DMS153 treated with DMSO at 0.1 percent for 48 hours (cell line): Measurements from ENCODE around the gene MRPS25.
A peak's percentile ranks its signal among the peaks of the same experiment; 100 is the strongest.

Experiments
- DNase-seq: peaks from one replicate; lab custom pipeline; 2025; ENCODE audit not compliant: unreplicated experiment; lab: John Stamatoyannopoulos, UW

Gene MRPS25

DNA sequence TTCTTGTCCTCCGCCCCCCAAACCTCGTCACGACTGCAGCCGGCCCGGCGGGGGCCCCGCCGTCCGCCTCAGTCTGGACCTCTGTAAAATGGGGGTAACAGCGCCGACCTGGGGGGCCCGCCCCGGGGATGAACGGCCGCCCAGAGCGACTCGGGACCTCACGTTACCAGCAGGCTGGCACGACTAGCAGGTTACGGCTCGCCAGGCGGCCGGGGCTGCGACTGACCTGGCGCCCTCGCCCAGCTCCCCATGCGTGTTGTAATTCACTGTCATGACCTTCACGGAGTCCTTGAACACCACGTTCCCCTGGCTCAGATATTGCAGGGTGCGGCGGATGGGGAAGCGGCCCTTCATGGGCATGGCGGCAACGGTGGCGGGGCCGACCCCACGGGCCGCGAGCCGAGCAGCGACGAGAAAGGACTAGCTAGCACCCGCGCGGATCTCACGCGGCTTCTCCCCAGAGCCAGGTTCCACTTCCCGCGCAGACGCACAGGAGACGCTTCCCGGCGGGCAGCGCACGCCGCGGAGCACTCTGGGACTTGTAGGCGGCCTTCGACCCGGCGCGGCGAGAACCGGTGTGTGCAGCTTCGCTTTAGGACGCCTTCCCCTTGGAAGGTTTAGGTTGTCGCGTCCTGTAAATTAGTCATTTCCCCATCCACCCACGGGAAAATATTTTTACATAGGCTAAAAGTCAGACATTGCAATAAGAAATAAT lies at the start of gene MRPS25:
TSS of gene MRPS25 (minus strand) at position 481 of the 715 bp plus-strand sequence. CDS start at position 360, 121 bp downstream.
- peak; percentile 27 for DNase-seq

DNA sequence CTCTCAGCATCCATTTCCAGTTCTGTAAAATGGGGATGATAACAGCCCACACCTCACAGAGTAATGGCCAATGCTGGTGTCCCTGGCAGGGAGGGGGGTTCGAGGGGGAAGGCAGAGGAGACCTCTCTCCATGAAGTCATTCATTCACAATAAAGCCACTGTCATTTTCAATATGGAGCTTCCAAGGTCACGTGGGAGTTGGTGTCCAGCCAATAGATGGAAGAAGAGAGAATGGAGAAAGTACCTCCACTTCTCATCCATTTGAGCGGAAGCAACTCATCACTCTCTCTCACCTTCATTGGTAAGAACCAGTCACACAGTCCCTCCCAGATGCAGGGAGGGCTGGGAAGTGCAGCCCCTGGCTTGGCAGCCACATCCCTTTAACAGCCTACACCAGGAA lies 48.8 kb upstream of the MRPS25 start:
- DNase-seq, result no peak

DNA sequence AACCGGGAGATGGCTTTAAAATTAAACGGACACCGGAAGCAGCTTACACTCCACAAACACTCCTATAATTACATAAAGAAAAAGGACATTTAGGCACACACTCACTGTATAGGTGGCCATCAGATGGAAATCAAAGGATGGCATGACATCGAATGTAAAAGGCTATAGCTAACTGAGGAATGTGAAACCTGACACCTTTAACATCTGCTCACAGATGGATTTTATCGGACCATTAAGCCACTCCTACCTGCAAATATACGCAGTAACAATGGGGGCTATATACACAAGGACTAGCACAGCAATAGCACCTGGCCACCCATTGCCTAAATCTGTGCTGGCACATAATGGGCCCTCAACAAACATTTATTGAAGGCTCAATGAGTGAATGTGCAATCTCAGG lies 48.4 kb upstream of the MRPS25 start:
- peak; percentile 24 for DNase-seq

DNA sequence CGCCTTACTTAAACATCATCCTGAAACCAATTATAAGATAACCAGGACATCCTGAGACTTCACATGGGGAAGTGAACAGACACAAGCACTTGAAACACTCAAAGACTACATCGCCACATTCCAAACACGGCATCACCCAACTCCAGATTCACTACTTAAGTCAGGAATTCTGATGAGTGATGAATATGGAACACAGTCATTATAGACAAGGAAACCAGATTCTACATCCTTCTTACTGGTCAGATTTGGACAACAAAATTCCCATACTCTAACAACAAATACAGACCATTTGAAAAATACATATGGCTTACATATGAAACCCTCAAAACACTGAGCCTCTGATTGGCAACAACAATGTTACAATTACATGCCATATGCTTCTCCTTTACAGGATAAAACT lies 46.9 kb upstream of the MRPS25 start:
- DNase-seq, result no peak

DNA sequence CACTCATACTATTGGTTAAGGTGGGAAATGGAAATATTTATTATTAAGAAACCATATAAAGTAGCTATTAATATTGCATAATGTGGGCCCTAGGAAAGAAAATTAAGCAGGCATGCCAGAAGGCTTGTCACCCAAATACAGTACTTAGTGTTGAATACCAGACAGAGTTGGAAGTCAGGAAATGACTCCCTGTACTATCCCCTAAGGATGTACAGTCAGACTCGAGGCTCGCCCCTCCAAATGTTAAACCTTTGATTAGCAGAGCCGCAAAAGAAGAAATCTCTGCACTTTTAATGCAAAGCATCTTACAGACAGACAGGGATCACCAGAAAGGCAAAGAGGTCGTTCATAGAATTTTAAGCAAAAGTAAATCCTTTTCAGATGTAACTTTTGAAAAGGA lies 45.1 kb upstream of the MRPS25 start:
- DNase-seq, result no peak

DNA sequence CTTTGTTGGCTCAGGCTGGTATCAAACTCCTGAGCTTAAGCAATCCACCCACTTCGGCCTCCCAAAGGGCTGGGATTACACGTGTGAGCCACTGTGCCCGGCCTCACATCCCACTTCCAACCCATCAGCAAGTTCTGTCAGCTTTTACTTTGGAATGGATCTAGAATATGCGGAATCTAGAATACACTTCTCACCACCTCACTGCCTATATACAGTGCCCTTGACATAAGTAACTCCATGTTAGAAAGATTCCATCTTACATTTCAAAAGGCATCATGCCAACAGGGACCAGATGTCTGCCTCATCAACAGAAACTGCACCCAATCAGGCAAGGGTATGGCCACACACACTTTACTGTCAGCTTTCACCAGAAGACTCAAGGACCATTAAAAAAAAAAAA lies 43.8 kb upstream of the MRPS25 start:
- no peak for DNase-seq

DNA sequence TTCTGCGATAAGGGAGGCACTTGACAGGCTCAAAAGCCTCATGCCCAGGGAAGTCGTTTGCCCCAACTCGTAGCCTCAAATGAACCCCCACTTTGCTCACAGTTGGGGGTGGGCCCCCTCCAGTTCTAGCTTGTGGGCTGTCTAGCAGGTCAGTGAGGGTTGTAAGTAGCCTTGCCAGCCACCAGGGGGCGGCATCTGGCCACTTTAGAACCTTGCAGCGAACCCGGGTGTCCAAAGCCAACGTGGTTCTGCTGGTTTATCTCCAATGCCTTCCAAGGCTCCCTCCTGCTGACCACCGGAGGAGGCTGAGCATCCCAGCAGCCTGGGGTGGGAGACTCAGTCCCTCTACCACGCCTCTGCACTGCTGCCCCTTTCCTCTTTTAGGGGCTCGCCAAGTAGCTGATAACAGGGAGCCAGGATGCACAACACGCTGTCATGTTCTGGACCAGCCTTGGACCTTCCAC lies 43.0 kb upstream of the MRPS25 start:
- peak; percentile 8 for DNase-seq

DNA sequence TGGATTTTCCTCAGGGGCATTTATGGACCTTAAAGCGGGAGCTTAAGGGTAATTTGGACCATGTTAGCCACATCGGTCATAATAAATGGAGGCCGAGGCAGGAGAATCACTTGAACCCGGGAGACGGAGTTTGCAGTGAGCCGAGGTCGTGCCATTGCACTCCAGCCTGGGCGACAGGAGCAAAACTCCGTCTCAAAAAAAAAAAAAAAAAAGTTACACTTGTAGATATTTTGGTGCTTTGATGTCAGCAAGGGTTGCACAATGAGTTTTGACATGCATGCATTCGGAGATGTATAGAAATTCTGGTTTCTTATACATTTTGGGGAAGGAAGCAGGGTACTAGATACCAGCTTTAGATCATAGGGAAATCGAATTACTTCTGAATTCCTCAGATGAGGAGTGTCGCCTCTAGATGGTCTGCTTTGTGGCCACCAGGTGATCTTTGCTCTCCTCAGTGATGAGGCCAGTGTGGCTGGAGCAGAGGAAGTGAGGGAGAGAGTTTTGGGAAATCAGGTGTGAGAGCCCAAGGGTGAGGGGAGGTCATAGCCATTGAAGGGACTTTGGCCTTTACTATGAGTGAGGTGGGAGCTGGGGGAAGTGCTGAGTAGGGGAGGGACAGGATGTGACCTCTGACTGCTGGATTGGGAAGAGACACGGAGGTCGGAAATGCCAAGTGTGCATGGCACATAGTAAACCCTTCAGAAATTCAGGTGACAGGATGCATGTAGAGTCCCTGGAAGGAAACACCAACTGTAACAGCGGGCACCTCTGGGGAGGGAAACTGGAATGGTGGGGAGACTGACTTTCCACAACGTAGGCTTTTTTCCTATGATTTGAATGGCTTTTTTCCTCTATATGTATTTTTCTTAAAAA lies 42.2 kb upstream of the MRPS25 start:
- DNase-seq, result no peak

DNA sequence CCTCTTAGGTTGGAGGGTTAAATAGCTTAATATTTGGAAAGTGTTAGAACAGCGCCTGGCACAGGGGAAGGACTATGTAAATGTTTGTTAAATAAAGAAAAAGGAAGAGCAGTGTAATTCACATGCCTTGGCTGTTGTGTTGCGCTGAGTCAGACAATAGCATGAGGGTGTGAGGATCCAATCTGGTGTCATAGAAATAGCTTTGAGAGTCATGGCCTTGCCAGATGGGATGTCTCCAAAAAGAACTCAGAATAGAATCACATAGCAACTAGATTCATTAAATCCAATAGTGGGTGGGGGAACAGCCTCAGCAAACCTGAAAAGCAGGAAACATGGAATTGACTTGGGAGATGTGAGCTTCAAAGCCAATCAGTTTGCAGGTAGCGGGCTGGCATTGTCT lies 37.7 kb upstream of the MRPS25 start:
- DNase-seq, result no peak

DNA sequence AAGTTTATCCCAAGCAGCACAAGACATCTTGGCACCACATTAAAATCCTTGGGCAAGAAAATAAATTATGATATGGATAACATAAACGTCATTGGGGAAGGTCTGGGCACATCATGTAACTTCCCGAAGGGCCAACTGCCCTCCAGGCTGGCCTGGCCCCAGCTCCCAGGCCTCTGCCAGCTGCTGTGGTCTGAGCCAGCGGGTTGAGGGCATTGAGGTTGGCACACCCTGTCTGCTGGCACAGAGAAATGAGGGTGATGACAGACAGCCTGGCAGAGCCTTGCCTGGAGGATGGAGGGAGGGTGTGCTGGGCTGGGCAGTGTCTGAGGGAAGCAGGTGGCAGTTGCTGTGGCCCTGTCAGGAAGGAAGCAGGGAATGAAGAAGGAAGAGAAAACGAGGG lies 37.1 kb upstream of the MRPS25 start:
- no peak for DNase-seq

DNA sequence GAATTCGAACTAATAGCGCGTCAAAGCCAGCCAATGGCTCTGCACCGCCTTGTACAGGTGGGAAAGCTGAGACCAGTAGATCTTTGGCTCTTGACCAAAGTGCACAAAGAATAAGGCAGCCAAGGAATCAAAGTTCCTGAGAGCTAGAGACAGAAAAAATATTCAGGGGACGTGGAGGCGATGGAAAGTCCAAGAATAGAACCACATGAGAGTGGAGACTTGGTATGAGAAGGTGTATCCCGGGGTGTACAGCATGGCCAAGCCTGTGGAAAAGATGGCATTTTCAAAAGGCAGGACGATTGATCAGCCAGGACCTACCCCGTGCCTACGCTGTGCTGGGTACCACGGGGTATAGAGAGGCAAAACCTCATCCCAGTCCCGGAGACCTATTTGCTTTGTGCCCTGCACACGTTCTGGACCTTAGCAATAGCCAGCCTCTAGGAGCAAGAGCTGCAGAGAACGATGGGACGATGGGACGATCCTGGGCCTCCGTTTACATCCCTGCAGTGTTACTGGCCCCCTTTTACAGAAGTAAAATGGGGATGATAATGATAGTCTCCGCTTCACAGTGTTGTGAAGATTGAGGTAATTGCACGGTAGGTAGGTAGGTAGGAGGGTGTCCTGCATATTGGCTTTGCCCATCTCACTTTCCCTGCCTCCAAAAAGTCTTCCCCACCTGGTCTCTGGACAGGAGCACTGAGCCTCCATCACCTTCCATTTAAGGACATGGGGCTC lies 34.4 kb upstream of the MRPS25 start:
- no peak for DNase-seq

DNA sequence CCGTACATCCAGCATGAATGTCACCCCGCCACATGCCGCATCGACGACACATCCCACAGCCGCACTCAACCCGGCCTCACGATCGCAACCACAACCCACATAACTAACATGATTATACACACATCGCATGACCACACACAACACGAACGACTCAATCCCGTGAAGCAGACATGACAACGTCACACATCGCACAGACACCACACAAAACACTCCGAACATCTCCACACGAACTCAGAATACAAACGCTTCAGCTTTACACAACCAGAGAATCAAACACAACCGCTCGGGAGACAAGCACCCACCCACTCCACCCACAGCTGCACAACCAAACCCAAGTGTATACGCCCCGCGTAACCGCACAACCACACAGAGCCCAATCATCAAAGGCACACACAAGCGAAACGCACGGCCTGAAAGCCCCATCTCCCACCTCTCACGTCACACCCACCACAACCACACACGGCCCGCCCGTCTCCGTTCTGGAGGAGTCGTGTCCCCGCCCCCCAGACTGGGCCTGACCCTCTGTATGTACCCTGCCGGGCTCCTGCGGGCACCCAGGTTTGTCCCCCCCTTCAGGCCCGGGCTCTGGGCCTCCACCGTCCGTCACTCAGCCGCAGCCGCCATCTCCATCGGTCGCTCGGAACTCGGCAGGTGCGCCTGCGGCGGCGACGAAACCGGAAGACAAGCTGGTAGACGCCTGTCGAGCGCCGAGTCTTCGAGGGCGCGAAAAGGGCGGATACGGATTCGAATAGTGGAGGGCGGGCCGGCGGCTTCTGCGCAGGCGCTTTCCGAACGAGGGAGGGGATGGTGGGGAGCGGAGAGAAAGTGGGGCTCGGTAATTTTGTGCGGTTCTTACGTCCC lies 33.6 kb upstream of the MRPS25 start, which contains the start of gene RBSN:
TSS of gene RBSN (minus strand) at position 646 of the 861 bp plus-strand sequence. CDS start 3,028 bp downstream, outside the sequence.
- peak; percentile 48 for DNase-seq

DNA sequence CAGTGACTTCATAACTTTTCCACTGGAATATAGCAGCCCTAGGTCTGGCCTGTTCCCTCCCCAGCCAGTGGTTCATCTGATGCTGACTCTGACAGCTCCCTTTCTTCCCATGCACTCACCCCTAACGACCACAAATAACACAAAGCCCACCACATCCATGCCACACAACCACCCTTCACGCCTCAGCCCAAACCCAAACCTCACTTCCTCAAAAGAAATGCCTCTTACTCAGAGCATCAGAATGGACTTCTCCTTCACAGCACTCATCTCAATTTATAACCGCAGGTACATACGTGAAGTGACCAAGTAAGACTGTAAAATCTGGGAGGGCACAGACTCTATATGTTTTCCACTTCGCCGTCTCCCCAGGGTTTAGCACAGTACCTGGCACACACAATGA lies 32.8 kb upstream of the MRPS25 start:
- no peak for DNase-seq

DNA sequence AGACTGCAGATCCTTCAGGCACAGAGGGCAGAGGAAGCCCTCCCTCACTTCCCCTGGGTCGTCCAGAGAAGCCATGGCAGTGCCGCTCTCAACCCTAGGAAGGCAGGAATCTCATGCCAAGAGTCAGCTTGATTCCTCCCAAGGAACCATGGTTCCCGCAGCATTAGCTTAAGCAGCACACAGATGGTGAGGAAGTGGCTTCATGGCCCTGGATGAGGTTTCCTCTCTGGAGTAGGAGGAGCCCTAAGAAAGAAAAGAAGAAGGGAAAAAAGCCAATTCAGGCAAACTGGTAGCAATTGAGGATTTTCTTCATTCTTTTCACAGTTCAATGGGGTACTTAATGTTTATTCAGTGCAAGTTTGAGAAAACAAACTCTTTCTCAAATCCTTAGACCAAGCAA lies 30.9 kb upstream of the MRPS25 start:
- no peak for DNase-seq

DNA sequence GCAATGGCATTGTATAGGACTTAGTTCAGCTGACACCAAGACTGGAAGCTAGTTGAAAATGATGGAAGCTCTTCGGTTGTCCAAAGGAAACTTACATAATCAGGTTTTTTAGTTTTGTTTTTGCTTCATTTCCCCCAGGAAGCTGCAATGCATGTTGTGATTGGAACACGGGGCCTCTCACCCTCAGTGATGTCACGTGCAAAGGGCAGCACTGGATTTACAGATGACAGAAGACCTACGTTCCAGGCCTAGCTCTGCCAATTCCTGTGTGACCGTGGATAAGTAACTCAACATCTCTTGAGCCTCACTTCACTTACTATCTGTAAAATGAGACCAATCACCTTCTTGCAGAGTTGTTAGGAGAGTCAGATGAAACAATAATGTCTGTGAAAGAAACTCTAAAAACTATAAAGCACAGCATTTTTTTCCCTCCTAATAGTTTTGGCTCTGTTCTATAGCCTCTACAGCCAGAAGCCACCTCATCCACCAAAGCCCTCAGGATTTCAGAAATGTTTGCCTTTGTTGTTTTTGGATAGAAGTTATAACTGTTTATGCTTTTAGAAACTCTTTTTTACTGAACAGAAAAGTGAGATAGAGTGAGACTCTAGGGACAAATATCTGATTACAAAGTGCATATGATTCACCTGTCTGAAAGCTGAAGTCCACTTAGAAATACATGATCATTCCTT lies 29.2 kb upstream of the MRPS25 start:
- DNase-seq, result no peak

DNA sequence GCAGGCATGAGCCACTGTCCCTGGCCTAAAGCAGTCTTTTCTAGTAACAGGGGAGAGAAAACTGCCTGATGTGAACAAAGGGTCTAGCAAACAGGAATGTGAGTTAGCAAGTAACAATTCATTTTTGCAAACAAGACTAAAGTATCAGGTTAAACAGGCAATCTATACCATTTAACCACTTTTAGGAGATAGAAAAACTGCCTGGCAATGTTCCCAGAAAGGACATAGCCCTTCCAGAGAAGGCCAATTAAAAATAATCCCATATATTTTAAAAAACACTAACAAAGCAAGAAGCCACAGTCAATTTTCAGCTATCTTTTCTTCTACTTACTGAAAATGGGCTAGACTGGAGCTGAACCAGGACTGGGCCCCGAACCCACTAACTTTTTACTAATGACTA lies 27.6 kb upstream of the MRPS25 start:
- no peak for DNase-seq

DNA sequence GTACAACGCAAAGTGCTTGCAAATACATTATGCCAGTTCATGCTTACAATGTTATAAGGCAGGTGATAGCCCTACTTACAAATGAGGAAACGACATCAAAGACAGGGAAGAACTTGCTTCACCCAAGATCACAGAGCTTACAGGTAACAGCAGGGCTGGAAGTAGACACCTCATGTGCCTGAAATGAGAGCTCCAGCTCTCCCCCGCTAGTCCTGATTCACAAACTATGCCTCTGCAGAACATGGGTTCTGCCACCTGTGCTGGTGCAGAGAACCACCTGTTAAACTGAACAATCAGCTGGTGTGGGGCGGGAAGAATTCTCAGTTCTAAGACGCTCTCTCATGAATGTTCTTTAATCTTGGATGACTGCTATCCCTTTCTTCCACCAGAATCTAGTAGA lies 26.5 kb upstream of the MRPS25 start:
- no peak for DNase-seq

DNA sequence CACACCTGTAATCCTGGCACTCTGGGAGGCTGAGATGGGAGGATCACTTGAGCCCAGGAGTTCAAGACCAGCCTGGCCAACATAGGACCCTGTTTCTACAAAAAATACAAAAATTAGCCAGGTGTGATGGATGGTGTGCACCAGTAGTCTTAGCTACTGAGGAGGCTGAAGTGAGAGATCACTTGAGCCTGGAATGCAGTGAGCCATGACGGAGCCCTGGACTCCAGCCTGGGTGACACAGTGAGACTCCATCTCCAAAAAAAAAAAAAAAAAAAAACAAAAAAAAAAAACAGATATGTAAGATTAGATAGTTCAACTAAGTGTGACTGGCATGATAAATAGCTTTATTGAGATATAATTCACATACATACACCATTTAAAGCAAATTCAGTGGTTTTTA lies 24.1 kb upstream of the MRPS25 start:
- DNase-seq, result no peak

DNA sequence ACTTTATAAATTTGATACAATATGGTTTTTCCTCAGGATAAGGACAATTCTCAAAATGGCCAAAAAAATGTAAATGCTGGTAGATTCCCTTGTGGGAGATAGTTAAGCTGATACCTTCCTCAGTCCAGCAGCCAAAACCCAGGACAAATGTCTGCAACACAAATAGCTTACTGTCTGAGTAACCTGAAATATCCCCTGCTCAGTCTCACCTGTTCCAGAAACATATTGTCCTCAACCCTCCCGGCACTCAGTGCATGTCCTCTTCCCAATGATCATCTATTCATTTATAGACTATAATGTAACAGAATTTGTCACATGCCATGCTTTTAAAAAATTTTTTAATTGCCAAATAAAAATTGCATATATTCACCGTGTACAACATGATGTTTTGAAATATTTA lies 21.6 kb upstream of the MRPS25 start:
- no peak for DNase-seq

DNA sequence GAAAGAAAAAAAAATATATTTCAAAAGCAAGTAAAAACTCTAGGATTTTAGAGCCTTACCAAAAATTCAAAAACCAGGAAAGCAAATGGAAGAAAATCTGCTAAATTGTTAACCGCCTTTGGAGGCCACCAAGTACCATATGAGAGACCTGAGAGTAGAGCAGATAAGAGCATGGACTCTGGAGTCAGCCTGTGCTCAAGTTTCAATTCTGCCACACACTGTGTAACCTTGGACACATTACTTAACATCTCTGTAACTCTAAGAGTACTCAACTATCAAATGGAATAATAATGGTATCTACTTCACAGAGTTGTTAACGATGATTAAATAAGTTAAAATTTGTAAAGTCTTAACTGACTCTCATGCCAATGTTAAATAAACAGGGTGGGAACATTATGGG lies 21.1 kb upstream of the MRPS25 start:
- DNase-seq, result no peak
